Tongue (tissue), 2 donors: ENCODE results near the gene NCSTN. TPM values are rescaled to one million over a fixed set of nuclear protein-coding genes. Genes with fewer than 3 reads are reported as not detected.

Experiments used
- DNase-seq: peaks from one replicate; pipeline ENCODE4 v3.0.0-alpha.2; 2015
- total RNA-seq: library from RNA; depleted of rRNA; stranded (reverse); fragments of >200 nt; gene quantifications from one replicate; pipeline ENCODE4 v1.2.3, GENCODE V29; 2014

The NCSTN gene
- 93.2 TPM for total RNA-seq

GRCh38 chr1:160342953-160343869, at the start of gene NCSTN, which contains the start of gene COPA:
TSS of gene NCSTN (plus strand) at chr1:160343383. CDS start at chr1:160343397, 14 bp downstream.
TSS of gene COPA (minus strand) at chr1:160343250. CDS start at chr1:160343170, 80 bp downstream.
- peak; percentile 98 for DNase-seq

DNA sequence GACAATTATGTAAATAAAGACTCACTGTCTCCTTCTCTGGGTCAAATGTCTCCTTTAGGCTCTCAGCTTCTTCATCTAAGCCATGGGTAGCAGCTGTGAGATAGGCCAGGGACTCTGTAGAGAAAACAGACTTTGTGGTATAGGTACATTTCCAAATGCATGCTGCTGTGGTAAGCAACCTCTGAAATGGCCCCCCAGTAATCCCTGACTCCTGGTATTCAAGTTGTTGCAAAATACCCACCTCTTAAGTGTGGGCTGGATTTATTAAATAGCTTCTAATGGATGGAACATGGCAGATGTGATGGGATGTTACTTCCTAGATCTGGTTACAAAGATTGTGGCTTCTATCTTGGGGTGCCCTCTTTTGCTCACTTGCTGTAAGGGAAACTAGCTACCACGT, 47.1 kb upstream of the NCSTN start:
- DNase-seq: no peak

DNA sequence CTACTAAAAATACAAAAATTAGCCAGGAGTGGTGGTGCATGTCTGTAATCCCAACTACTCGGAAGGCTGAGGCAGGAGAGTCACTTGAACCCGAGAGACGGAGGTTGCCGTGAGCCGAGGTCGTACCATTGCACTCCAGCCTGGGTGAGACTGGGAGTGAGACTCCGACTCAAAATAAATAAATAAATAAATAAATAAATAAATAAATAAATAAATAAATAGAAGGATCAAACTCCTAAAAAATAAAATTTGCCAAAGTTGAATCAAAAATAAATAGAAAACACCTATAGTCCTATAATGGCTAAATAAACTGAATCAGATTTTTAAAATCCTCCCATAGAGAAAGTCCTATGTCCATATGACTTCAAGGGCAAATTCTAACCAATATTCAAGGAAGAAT, 43.0 kb upstream of the NCSTN start:
- DNase-seq: no peak

DNA sequence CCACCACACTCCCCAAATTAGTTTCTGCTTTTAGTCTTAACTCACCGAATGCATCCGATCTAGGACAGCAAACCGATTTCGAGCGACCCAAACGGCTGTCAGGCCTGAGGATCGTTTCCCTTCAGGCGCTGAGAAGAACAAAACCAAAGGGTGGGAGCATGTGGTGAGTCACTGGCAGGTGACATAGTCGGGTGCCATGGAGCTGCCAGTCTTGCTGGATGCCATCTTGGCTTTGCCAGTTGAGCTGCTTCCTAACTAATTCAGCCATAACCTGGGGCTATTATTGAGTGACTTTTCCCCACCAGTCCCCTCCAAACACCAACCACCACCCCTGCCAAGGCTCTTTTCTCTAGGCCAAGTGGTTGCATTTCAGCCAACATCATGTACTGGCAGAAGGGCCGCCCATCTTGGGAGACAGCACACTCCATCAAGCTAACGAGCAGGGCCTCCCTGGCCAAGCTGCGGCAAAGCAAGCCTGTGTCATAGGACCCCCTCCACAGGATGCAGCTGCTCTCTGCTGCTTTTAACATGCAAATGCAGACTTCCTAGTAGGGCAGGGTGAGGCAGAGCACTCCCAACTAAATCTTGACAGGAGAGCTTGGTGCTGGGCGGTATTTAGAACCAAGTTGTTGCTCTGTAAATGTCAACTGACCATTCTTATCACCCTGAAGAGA, 35.9 kb upstream of the NCSTN start:
- no peak for DNase-seq

DNA sequence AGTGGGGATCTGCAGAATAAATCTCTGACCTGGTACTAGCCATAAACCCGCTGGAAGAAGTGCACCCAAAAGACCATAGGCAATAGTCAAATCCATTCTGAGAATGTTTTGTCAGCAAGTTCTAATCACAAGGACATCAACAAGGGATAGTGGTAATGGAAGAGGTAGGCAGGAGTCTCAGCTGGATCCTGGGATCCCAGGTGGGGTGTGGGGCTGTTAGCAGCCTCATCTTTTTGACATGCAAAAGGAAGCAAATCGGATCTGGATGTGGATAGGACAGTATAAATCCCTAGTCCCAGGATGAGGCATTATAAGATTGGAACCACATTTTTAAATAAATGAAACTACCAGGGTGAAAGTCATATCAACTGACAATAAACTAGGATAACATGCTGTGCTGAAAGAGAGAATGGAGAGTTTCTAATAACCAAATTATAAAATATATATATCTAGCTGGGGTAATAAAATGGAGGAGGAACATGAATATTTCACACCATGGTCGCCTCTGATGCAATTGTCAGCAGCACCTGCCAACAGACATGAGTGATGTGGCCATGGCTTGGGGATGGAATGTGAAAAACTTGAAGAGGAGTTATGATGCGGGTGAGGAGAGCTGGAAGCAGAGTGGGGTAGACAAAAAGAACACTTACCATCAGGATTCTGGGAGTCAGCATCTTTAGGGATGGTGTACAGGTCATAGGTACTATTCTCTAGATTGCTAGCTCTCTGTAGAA, 34.6 kb upstream of the NCSTN start:
- no peak for DNase-seq

DNA sequence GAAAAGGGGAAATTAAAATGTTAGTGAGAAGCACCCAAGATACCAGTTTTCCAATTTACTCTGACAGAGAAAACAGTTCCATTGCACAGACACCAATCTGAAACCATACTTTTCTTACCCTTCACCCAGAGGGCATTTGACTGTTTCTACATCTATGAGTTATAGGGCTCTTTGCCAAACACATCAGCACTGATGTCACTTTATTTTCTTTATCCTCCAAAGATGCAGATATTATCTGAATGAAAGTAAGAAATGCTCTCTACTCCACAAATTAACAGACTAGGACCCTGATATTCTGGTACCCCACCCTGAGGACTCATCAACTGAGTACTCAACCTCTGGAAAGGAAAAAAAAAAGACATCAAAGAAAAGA, 34.0 kb upstream of the NCSTN start:
- DNase-seq: no peak

DNA sequence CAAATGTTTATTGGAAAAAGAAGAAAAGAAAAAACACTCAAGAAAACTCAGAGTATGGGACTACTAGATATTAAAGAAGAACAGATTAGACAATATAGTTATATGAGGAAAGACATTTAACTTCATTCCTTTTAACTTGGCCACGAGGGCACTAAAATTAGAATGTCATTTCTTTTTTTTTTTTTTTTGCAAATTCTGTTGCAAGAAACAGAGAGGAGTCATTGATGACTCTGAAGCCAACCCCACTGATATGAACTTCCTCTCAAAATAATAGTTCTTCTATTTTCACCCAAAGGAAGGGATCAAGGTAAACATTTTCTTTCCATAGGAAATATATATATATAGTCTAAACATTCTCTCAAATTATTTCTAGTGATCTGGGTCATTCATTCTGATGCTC, 33.6 kb upstream of the NCSTN start:
- DNase-seq: no peak

DNA sequence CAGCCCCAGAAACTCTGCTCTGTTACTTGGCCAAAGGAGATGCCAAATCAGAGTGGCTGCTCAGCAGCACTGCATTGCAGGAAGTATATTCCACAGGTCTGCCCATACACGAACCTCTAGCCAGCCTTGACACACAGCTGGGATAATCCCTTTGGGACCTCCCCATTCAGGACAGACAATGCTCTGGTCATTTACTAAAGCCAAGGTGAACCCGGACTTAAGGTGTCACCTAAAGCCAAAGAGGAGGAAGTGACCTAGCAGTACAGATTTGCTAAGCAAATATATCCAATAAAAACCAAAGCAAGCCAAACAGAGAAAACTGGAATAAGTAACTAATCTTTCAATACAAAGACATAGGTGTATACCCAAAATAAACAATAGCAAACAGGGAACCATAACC, 27.8 kb upstream of the NCSTN start:
- no peak for DNase-seq

GRCh38 chr1:160322831-160323230, 20.4 kb upstream of the NCSTN start:
- DNase-seq: no peak

DNA sequence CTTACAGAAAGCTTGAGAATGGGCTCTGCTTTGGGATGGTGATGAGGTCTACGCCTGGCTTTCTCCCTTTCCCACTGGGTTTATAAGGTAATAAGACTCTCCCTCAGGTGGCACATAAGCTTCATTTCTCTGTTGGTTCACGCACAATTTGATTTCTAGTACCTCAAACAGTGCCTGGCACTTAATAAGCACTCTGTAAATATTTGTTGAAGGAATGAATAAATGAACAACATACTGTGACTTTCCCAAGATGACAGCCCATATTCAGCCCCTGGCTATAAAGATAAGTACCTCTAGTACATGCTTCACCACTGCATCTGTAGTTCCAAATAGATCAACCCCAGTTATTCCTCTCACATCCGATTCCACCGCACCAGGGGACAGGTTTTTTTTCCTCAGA, 17.9 kb upstream of the NCSTN start:
- no peak for DNase-seq

DNA sequence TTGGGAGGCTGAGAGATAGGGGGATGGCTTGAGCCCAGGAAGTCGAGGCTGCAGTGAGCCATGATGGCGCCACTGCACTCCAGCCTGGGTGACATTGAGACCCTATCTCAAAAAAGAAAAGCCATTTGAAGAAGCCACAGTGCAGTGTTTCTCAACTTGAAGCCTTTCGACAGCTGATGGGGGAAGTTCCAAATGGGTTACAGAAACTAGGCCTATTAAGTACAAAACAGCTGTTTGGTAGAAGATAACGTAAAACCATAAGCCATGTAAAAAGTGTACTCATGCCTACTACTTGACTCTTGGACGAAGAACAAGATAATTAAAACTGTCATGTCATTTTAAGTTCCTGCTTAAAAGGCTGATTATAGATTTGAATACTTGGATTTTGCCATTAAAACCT, 16.8 kb upstream of the NCSTN start:
- DNase-seq: peak; percentile 75

- DNase-seq: no peak
Measured at GRCh38 chr1:160328184-160328583, 15.0 kb upstream of the NCSTN start.

GRCh38 chr1:160330119-160330518, 13.1 kb upstream of the NCSTN start:
- no peak for DNase-seq

GRCh38 chr1:160332516-160332915, 10.7 kb upstream of the NCSTN start:
- DNase-seq: no peak

DNA sequence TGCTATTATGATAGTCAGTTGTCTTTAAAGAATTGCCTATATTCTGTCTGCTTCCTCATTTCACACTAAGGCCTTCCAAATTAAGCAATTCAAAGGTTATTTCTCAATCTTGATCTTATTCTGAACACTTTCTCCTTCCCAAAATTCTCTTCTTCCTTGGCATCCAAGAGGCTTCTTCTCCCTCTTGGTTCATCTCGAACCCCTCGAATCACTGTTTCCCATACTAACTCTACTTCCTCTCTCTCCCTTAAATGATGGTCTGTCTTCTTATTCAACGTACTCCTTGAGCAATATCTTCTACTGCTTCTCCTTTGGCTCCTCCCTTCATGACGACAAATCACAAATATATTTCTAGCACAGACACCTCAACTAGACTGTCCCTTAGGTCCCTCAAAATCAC, 4.6 kb upstream of the NCSTN start:
- DNase-seq: no peak

- DNase-seq: no peak
Measured at GRCh38 chr1:160340146-160340545, 3.0 kb upstream of the NCSTN start.

- DNase-seq: no peak
Measured at GRCh38 chr1:160340866-160341265, 2.3 kb upstream of the NCSTN start.

DNA sequence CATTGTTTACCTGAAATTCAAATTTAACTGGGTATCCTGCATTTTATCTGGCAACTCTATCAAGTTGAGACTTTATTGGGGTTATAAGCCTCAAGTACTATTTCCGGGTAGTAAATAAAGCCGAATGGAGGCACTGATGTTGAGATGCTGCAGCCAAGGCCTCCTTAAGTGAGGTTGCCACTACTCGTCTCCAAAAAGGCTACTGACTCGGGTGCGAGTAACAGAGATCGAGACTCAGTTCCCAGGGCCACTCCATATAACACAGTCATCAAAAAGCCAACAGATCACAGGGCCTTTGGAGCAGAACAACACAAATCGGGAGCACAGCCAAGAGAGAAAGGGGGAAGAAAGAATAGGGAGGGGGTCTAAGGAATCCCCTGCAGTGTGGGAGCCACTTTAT, 657 bp upstream of the NCSTN start:
- DNase-seq: peak; percentile 17

GRCh38 chr1:160344241-160344640, 1.1 kb downstream of the NCSTN start:
- no peak for DNase-seq

DNA sequence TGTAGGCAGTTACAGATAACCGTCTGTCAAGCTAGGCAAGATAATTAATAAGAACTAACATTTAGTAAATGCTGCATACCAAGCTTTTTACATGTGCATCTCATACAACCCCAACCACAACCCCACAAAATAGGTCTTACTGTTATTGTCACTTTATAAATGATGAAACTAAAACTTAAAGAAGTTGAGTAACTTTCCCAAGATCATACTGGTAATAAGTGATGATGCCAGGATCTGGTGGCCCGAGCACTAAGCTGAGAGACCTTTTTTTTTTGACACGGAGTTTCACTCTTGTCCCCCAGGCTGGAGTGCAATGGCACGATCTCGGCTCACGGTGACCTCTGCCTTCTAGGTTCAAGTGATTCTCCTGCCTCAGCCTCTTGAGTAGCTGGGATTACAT, 1.8 kb downstream of the NCSTN start:
- DNase-seq: no peak

DNA sequence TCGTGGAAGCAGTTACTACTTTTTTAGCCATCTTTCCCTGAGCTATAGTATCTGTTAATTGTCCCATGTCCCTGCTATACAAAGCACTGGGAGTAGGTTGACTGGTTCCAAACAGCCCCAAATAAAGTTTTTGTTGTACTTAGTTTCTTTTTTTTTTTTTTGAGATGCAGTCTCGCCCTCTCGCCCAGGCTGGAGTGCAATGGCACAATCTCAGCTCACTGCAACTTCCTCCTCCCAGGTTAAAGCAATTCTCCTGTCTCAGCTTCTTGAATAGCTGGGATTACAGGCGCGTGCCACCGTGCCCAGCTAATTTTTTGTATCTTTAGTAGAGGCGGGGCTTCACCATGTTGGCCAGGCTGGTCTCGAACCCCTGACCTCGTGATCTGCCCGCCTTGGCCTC, 3.3 kb downstream of the NCSTN start:
- no peak for DNase-seq

GRCh38 chr1:160346958-160347357, 3.8 kb downstream of the NCSTN start:
- DNase-seq: no peak

DNA sequence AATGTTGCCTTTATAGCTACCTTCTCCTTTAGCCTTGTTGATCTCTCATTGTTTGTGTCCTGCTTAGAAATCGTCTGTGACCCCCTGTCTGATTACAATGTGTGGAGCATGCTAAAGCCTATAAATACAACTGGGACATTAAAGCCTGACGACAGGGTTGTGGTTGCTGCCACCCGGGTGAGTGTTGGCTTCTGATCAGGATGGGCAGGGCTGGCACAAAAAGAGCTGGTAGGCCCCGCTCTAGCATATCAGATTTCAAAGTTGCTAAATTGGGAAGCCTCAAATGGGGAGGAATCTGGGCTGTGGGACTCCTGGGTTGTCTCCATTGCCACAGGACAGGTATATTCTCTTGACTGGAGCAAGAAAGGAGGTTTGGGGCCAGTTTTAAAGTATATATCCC, 8.4 kb downstream of the NCSTN start:
- peak; percentile 44 for DNase-seq
